MCF 10A (cell line): ENCODE data around the gene LRATD1. TPM values are rescaled to one million over a fixed set of nuclear protein-coding genes. Genes with fewer than 3 reads are reported as not detected.

ENCODE experiments used
- BruUV-seq: library from RNA; stranded (reverse); fragments of 400-500 nt; replicated peaks from 2 replicates; lab custom pipeline; 2021; lab: Mats Ljungman, UMichigan
- CTCF ChIA-PET: fragments of 300-600 bp; sonication (Branson Sonifier 250); formaldehyde crosslinking; extraction: SDS; loops from one replicate; lab custom pipeline; 2021; ENCODE audit warnings: antibody characterized with exemption, inconsistent platforms; lab: Yijun Ruan, JAX
- POLR2A ChIA-PET: fragments of 300-600, 350-650 bp; sonication (Branson Sonifier 250); formaldehyde crosslinking; extraction: SDS; loops from one replicate; lab custom pipeline; 2020; ENCODE audit warnings: antibody characterized with exemption, inconsistent platforms; lab: Yijun Ruan, JAX
- DNase-seq: peaks from one replicate; pipeline ENCODE4 v3.0.0-alpha.2; 2018; ENCODE audit not compliant: unreplicated experiment
- H3K27ac Mint-ChIP-seq: one replicate; pipeline ENCODE4 v1.8.0; 2022; ENCODE audit warnings: mild to moderate bottlenecking, low read depth, mixed read lengths; ENCODE audit not compliant: unreplicated experiment
- H3K27me3 Mint-ChIP-seq: one replicate; pipeline ENCODE4 v1.8.0; 2022; ENCODE audit warnings: mixed read lengths; ENCODE audit not compliant: insufficient read depth, unreplicated experiment
- H3K36me3 Mint-ChIP-seq: one replicate; pipeline ENCODE4 v1.8.0; 2022; ENCODE audit warnings: mild to moderate bottlenecking, moderate library complexity, mixed read lengths; ENCODE audit not compliant: insufficient read depth, unreplicated experiment
- H3K4me1 Mint-ChIP-seq: one replicate; pipeline ENCODE4 v1.8.0; 2022; ENCODE audit warnings: mixed read lengths; ENCODE audit not compliant: insufficient read depth, unreplicated experiment
- H3K4me3 Mint-ChIP-seq: one replicate; pipeline ENCODE4 v1.8.0; 2022; ENCODE audit warnings: mild to moderate bottlenecking, moderate library complexity, mixed read lengths; ENCODE audit not compliant: unreplicated experiment
- H3K9me3 Mint-ChIP-seq: one replicate; pipeline ENCODE4 v1.8.0; 2022; ENCODE audit warnings: mixed read lengths; ENCODE audit not compliant: unreplicated experiment
- intact Hi-C: fragments of 100-400 bp; cut with micrococcal nuclease; formaldehyde crosslinking; loops from 2 replicates; pipeline ENCODE4 v1.14.1; 2022
- total RNA-seq: library from RNA; stranded (reverse); gene quantifications from 2 replicates; pipeline ENCODE4 v1.2.3, GENCODE V29; 2022
- TF ChIP-seq, protein P1 (sequence below): fragments of 200-600 bp; IDR thresholded peaks from one replicate; pipeline ENCODE4 v1.8.0; 2022; ENCODE audit warnings: antibody characterized with exemption, mild to moderate bottlenecking; ENCODE audit not compliant: unreplicated experiment

LRATD1 gene
- total RNA-seq, 1 experiment from 2014 or later, result 2.2 TPM

DNA sequence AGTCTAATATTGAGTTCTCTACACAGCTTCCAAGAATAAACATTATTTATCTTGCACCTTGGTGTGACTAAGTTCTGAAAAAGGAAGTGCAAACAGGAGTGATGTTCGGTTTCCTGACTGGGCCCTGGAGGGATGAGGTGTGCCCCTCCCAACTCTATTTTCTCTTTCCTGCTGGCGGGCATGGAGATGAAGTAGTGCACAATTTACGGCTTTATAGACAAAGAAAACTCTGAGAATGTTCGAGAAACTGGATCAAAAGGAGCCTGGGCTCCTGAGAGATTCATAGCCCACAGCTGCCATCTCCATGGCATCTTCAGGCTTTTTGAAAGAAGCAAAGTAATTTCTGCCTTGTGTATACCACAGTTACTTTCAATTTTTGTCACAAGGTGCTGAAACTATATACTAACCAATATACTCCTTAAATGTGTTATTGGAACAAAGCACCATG lies 22.3 kb downstream of the LRATD1 start:
- TF ChIP-seq, protein P1, sequence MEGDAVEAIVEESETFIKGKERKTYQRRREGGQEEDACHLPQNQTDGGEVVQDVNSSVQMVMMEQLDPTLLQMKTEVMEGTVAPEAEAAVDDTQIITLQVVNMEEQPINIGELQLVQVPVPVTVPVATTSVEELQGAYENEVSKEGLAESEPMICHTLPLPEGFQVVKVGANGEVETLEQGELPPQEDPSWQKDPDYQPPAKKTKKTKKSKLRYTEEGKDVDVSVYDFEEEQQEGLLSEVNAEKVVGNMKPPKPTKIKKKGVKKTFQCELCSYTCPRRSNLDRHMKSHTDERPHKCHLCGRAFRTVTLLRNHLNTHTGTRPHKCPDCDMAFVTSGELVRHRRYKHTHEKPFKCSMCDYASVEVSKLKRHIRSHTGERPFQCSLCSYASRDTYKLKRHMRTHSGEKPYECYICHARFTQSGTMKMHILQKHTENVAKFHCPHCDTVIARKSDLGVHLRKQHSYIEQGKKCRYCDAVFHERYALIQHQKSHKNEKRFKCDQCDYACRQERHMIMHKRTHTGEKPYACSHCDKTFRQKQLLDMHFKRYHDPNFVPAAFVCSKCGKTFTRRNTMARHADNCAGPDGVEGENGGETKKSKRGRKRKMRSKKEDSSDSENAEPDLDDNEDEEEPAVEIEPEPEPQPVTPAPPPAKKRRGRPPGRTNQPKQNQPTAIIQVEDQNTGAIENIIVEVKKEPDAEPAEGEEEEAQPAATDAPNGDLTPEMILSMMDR, result no peak
- intact Hi-C loops, result no loop called here
- Mint-ChIP-seq H3K9me3 (no peaks in the 10 kb centered on the region), H3K4me3 (no peak overlapping the region), H3K27me3 (no peaks in the 10 kb centered on the region), H3K36me3 (no peaks in the 10 kb centered on the region), H3K4me1 (no peaks in the 10 kb centered on the region), H3K27ac (no peak overlapping the region)
- DNase-seq, result no peak
- CTCF ChIA-PET, result interaction anchor here (0.7 to 1.7 kb wide), 3 partner anchors 13 to 172 kb away, joined by 3 to 7 read pairs (median 3); no protein-coding TSS in a partner anchor
- no TSS peak for BruUV-seq
- POLR2A ChIA-PET, result no interaction called here

DNA sequence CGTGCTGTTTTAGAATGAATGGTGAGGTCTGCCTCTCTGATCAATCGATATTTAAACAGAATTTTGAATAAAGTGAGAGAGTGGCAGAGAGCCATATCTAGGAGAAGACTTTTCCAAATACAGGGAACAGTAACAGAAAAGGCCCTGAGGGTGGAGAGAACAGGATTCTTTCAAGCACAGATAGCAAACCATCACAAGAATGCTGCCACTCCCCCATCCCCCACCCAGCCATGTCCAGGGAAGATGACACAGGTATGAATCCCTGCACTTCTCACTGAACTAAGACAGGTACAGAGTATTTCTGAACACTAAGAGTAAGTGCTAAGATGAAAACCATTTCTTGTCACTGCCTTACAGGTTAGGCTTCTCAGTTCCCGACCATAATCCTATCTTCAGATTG lies 23.6 kb downstream of the LRATD1 start:
- intact Hi-C loops, result no loop called here
- no TSS peak for BruUV-seq
- CTCF ChIA-PET, result no interaction called here
- POLR2A ChIA-PET, result no interaction called here
- no peaks in the 10 kb centered on the region for H3K36me3 Mint-ChIP-seq
- no peak overlapping the region for H3K27ac Mint-ChIP-seq
- no peak for DNase-seq
- no peaks in the 10 kb centered on the region for H3K9me3 Mint-ChIP-seq
- no peak overlapping the region for H3K4me3 Mint-ChIP-seq
- TF ChIP-seq, protein P1, result no peak
- H3K27me3 Mint-ChIP-seq, result no peaks in the 10 kb centered on the region
- H3K4me1 Mint-ChIP-seq, result no peaks in the 10 kb centered on the region

DNA sequence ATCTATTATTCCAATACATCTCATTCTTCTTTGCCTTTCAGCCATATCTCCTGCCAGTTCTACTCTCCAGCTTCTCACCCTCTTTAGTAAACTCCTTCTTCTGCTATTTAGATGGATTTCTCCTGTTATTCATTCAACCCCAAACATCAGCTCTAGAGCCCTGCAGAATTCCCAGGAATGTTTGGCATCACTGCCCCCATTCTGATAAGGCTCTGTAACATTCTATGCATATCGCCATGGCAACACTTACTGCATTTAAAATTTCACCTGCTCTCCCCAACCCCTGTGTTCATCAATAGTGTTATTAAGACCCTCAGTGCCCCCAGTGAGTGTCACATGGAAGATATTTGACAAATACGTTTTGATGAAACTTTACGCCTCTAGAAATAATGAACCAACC lies 28.6 kb downstream of the LRATD1 start:
- no peak overlapping the region for H3K4me3 Mint-ChIP-seq
- TF ChIP-seq, protein P1, result no peak
- H3K9me3 Mint-ChIP-seq, result no peaks in the 10 kb centered on the region
- CTCF ChIA-PET, result no interaction called here
- no peaks in the 10 kb centered on the region for H3K27me3 Mint-ChIP-seq
- no peaks in the 10 kb centered on the region for H3K36me3 Mint-ChIP-seq
- POLR2A ChIA-PET, result no interaction called here
- H3K27ac Mint-ChIP-seq, result no peak overlapping the region
- no peaks in the 10 kb centered on the region for H3K4me1 Mint-ChIP-seq
- intact Hi-C loops, result no loop called here
- DNase-seq, result no peak
- BruUV-seq, result no TSS peak

DNA sequence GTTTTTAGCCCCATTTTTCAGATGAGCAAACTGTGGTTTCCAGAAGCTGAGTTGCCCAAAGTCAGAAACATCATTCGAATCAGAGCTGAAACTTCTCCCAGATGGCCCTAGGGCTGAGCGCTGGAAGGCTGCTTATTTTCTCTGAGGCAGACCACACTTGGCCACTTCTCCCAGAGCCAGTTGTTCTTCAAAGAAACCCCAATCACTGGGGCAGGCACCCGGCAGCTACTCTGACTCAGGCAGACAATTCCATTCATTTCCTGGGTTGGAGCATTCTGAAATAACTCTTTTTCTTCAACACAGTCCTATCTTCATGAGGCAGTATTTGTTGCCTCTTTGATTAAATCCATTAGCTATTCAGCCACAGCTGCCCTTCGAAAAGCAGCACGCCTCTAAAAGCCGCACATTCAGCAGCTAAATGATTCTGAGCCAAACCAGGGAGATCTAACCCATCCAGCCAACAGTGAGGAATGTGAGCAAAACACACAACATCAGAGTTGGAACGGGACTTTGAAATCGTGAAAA lies 40.9 kb downstream of the LRATD1 start:
- Mint-ChIP-seq H3K27ac (no peak overlapping the region), H3K27me3 (no peaks in the 10 kb centered on the region), H3K4me1 (peaks cover under 1% of the 10 kb centered on the region), H3K36me3 (peaks cover under 1% of the 10 kb centered on the region), H3K9me3 (no peaks in the 10 kb centered on the region), H3K4me3 (no peak overlapping the region)
- intact Hi-C loops, result no loop called here
- CTCF ChIA-PET, result interaction anchor here (1.1 to 1.3 kb wide), 2 partner anchors 19 to 34 kb away, joined by 3 read pairs; no protein-coding TSS in a partner anchor
- BruUV-seq, result no TSS peak
- DNase-seq, result no peak
- TF ChIP-seq, protein P1, result no peak
- POLR2A ChIA-PET, result no interaction called here
